ENCODE measurements around the gene LUZP2.

Gene LUZP2

GRCh38 chr11:24734742-24735237 lies 237.9 kb downstream of the LUZP2 start:
- no peak for DNase-seq

GRCh38 chr11:24738972-24739371 lies 242.1 kb downstream of the LUZP2 start:
- DNase-seq = no peak

GRCh38 chr11:24739637-24740036 lies 242.8 kb downstream of the LUZP2 start:
- no peak for DNase-seq

GRCh38 chr11:24747275-24748251 lies 250.7 kb downstream of the LUZP2 start:
- DNase-seq = no peak

GRCh38 chr11:24748261-24748660 lies 251.4 kb downstream of the LUZP2 start:
- DNase-seq = no peak

GRCh38 chr11:24754406-24754805 lies 257.6 kb downstream of the LUZP2 start:
- no peak for DNase-seq

- no peak for DNase-seq
These were observed 258.5 kb downstream of the LUZP2 start for GRCh38 chr11:24755260-24755839.

GRCh38 chr11:24759742-24760141 lies 262.9 kb downstream of the LUZP2 start:
- no peak for DNase-seq

- DNase-seq = no peak
These were observed 263.8 kb downstream of the LUZP2 start for GRCh38 chr11:24760681-24761080.

DNA sequence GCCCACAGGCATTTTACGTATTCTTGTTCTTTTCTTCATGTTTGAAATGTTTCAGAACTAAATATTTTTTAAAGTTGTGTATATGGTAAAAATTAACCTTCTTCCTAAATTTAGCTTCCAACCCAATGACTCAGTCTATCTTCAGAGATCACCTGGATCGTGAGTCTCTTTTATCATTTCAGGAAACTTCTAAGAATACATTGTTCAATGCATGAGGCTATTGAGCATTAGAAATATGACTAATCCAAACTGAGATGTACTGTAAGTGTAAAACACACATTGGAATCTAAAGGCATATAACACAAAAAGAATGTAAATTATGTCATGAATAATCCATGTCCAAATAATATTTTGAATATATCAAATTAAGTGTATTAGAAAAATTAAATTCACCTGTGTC lies 265.2 kb downstream of the LUZP2 start:
- no peak for DNase-seq

- no peak for DNase-seq
These were observed 270.6 kb downstream of the LUZP2 start for GRCh38 chr11:24767411-24767810.

DNA sequence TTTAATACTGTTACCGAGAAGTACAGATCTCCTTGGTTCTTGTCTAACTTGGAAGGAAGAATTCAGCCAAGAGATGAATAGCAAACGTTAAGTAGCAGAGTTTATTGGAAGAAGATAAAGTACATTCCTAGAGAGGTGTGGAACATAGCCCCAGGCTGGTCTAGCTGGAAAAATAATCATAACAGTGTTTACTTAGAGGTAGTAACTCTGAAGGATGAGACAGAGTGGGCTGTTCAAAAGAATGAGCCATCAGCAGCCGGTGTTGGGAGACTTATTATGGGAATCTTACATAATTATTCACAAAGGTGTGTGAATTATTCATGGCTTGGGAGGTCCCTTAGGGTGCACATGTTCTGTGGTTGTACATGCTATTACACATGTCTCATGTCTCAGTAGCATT lies 276.5 kb downstream of the LUZP2 start:
- no peak for DNase-seq

- no peak for DNase-seq
These were observed 282.9 kb downstream of the LUZP2 start for GRCh38 chr11:24779791-24780190.

GRCh38 chr11:24781288-24781687 lies 284.4 kb downstream of the LUZP2 start:
- DNase-seq = no peak

GRCh38 chr11:24793479-24793878 lies 296.6 kb downstream of the LUZP2 start:
- no peak for DNase-seq

DNA sequence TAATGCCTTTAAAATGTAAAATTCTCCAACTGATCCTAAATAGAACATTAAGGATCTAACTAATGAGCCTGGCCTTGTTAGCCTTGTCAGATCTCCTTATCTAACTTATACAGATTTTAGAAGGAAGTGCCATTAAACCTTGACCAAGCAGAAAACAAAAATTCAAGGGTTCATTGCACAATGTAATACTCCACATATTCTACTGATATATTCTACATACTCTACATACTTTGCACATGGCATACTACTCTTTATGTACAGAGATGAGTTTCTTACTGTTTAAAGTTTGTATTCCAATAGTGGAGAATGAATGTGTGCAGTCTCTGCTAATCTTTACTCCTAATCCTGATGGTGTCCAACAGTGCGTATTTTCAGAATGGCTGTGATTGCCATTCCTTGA lies 297.2 kb downstream of the LUZP2 start:
- no peak for DNase-seq

DNA sequence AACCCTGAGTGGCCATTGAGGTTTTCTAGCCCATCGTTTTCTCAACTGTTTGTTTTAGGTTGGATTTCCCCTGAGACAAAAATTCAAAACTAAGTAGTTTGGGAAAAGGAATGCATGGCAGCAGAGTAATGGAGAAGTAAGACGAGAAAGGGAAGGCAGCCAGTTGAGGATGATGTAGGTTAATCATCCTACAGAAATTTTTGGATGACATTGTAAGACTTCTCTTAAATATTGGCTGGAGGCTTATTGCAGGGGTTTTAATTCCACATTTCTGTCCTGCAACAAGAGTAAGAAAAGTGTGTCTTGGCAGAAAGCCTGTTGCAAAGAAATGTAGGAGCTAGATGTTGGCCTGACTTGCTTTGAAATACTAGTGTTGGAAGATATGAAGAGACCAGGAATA lies 308.8 kb downstream of the LUZP2 start:
- DNase-seq = no peak

- DNase-seq = no peak
These were observed 311.3 kb downstream of the LUZP2 start for GRCh38 chr11:24808173-24808572.

DNA sequence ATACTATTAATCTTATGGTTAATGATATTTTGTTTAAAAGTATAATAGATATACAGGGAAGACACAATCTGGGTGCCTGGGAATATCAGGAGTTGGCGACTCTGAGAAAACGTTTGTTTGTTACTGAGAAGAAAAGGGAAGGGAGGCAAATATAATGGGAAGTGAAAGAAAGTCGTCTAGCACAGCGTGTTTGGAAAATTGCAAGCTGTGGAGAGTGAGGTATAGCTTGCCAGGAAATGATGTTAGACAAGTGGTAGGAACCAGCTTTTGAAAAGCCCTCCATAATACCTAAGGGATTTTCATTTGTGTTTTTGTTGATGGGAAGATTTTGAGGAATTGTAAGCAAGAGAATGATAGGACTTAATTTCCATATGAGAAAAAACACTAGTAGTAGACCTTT lies 322.2 kb downstream of the LUZP2 start:
- DNase-seq = no peak

GRCh38 chr11:24819863-24820434 lies 323.1 kb downstream of the LUZP2 start:
- DNase-seq = no peak

GRCh38 chr11:24820541-24820940 lies 323.7 kb downstream of the LUZP2 start:
- no peak for DNase-seq

GRCh38 chr11:24828938-24829605 lies 332.2 kb downstream of the LUZP2 start:
- DNase-seq = no peak

GRCh38 chr11:24833573-24833972 lies 336.7 kb downstream of the LUZP2 start:
- DNase-seq = no peak
